ENCODE data around the gene TMEM92. TPM values are rescaled to one million over a fixed set of nuclear protein-coding genes. Genes with fewer than 3 reads are reported as not detected.
A peak's percentile ranks its signal among the peaks of the same experiment; 100 is the strongest.

TMEM92 gene
- total and polyA plus RNA-seq, 2 of the 13 experiments (the other 11 are each of a cell fraction or from before 2014, with no cell fraction given), result 0.07 TPM; not detected in 1

GRCh38 chr17:50270435-50271362 is 3.6 kb upstream of the TMEM92 start:
- in situ Hi-C loops (cut with HindIII; ENCODE audit: extremely low pct_ligation_motif_present, low pct_unique_long_range_greater_than_20kb), result loop anchor here (5.0 kb wide), 1 partner anchor 63 kb away; no protein-coding TSS in a partner anchor
- no peak overlapping the region for H3K4me3 ChIP-seq (replicated peaks in 1 of 3; ENCODE audit: insufficient read depth in 1 of 3, low read depth in 2 of 3, low read length in 3 of 3)
- peaks cover 12 to 74% of the 10 kb centered on the region in 2 experiments; a peak in 4 of 5 replicates for H3K27me3 ChIP-seq (ENCODE audit: control insufficient read depth in 1 of 2, insufficient read depth in 2 of 2, low read length in 2 of 2)
- no TSS peak for BruUV-seq (replicated peaks)
- POLR2A ChIA-PET, result no interaction called here
- no peak for FAIRE-seq
- H3K36me3 ChIP-seq (replicated peaks in 1 of 2; ENCODE audit: control insufficient read depth in 1 of 2, insufficient read depth in 2 of 2, low read length in 2 of 2), result no peaks in the 10 kb centered on the region
- H3K9me3 ChIP-seq (ENCODE audit: low read length), result no peaks in the 10 kb centered on the region
- no peak for DNase-seq (ENCODE audit: low spot score)
- H4K20me1 ChIP-seq (ENCODE audit: insufficient read depth, low read length), result no peaks in the 10 kb centered on the region
- no peak overlapping the region for H3K4me2 ChIP-seq (ENCODE audit: low read depth, low read length)
- no peak overlapping the region for H3K9ac ChIP-seq (ENCODE audit: insufficient read depth, low read depth, low read length)
- no peaks in the 10 kb centered on the region for H3K79me2 ChIP-seq (ENCODE audit: insufficient read depth, low read length)
- CTCF ChIA-PET (ENCODE audit: low intra/inter-chr PET ratio, low total read pairs), result interaction anchor here (1.2 to 10.8 kb wide), 3 partner anchors 26 to 102 kb away, joined by 7 to 301 read pairs (median 11); partner anchors contain the start of gene COL1A1
- WGBS (ENCODE audit: low lambda C conversion rate), result 31% methylated on average over 8 of the region's 21 CpGs
- H3K4me1 ChIP-seq (ENCODE audit: insufficient read depth, low read length), result peaks cover 31% of the 10 kb centered on the region
- no peak overlapping the region for H2AFZ ChIP-seq (ENCODE audit: low read length)
- TF ChIP-seq XRCC5 (optimal IDR thresholded peaks at IDR 0.05; ENCODE audit: low read length), result peak; percentile 6
- TF ChIP-seq ZNF687 (CRISPR knock-in tag; IDR thresholded peaks at IDR 0.05), result peak; percentile 16; the same call in 1 of the 2 replicates
- no peak for TF ChIP-seq ZBTB49 (CRISPR knock-in tag; IDR thresholded peaks at IDR 0.05; ENCODE audit: borderline replicate concordance)
- TF ChIP-seq PHF8 (CRISPR knock-in tag; IDR thresholded peaks at IDR 0.05), result 0 out of 2 replicates have a peak, but pooled peaks have one; percentile 12
- TF ChIP-seq HOXD1 (CRISPR knock-in tag; IDR thresholded peaks at IDR 0.05), result 0 out of 2 replicates have a peak, but pooled peaks have one; percentile 27
- TF ChIP-seq HMGXB4 (CRISPR knock-in tag; IDR thresholded peaks at IDR 0.05; ENCODE audit: borderline replicate concordance in 1 of 2, low read depth in 1 of 2), result 0 out of 4 replicates have a peak, but pooled peaks of 1 of the 2 experiments have one; percentile 4
- TF ChIP-seq HNRNPLL (IDR thresholded peaks at IDR 0.05; ENCODE audit: low read depth, low read length, poor library complexity, severe bottlenecking), result peak; percentile 17
- TF ChIP-seq AHR (CRISPR knock-in tag; IDR thresholded peaks at IDR 0.05), result 0 out of 2 replicates have a peak, but pooled peaks have one; percentile 6
- no peak for TF ChIP-seq BCLAF1 (IDR thresholded peaks at IDR 0.05)
- intact Hi-C loops (cut with micrococcal nuclease; ENCODE audit: unreplicated experiment), result no loop called here
- no peak overlapping the region for H3K27ac ChIP-seq (ENCODE audit: extremely low read length, insufficient read depth, low read length)
- peak; percentile 25 for ATAC-seq
